ENCODE measurements around the gene GPX4.

GRCh38 chr19:1079566-1080111 lies 24.2 kb upstream of the GPX4 start:
- TF ChIP-seq POLR2A (IDR thresholded peaks at IDR 0.05): no peak
- no peak for TF ChIP-seq CTCF (IDR thresholded peaks at IDR 0.05)

All from body of pancreas (tissue), 4 donors.